GM19452 (cell line): ENCODE data around the gene MMP13.
"Not testable (repeated sequence)": the region's sequence is repeated elsewhere in the genome, so short reads cannot be mapped to it uniquely, and the experiment has no call there.

Source experiments
- ATAC-seq: cut with Tn5 transposase; IDR thresholded peaks from one replicate; pipeline ENCODE4 v1.9.1; 2021; ENCODE audit not compliant: unreplicated experiment

MMP13 gene

GRCh38 chr11:102903895-102904294 is 51.6 kb downstream of the MMP13 start:
- ATAC-seq = not testable (repeated sequence)

GRCh38 chr11:102900346-102900745 is 55.2 kb downstream of the MMP13 start:
- no peak for ATAC-seq
